HG03025 (cell line): Measurements from ENCODE around the gene NCOA5.

Experiments
- ATAC-seq: cut with Tn5 transposase; IDR thresholded peaks from one replicate; pipeline ENCODE4 v1.9.1; 2021; ENCODE audit warnings: mild to moderate bottlenecking, moderate library complexity; ENCODE audit not compliant: unreplicated experiment, low FRiP score

Gene NCOA5

DNA sequence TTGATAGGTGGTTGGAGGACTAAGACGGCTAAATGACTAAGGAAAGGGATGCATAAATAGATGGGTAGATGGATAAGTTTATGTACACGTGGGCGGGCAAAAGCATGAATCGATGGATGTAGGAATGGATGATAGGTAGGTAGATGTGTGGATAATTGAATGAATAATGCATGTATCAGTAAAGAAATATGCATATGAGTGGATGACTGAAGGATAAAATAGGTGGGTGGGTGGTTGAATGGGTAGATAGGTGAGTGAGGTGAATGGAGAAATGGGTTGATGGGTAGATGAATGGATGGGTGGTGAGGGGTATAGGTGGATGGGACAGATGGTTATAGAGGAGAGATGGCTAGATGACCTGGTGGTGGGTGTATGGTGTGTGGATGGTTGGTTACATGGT, 40.6 kb downstream of the NCOA5 start:
- ATAC-seq: no peak

DNA sequence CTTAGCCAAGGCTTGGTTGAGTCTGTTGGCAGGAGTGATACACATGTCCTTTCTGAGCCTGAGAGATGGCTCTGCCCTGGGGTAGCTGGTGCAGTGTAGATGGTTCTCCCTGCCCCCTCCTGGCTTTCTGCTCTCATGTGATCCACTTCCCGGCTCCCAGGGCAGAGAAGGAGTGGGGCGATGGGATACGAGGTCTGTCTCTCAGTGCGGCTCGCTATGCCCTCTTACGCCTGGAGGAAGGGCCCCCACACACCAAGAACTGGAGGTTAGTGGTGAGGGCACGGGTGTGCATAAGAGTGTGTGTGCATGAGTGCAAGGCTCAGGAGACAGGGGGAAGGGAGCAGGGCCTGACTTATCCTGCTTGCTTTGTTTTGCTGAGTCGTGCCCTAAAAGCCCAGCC, 41.9 kb downstream of the NCOA5 start:
- ATAC-seq: no peak

DNA sequence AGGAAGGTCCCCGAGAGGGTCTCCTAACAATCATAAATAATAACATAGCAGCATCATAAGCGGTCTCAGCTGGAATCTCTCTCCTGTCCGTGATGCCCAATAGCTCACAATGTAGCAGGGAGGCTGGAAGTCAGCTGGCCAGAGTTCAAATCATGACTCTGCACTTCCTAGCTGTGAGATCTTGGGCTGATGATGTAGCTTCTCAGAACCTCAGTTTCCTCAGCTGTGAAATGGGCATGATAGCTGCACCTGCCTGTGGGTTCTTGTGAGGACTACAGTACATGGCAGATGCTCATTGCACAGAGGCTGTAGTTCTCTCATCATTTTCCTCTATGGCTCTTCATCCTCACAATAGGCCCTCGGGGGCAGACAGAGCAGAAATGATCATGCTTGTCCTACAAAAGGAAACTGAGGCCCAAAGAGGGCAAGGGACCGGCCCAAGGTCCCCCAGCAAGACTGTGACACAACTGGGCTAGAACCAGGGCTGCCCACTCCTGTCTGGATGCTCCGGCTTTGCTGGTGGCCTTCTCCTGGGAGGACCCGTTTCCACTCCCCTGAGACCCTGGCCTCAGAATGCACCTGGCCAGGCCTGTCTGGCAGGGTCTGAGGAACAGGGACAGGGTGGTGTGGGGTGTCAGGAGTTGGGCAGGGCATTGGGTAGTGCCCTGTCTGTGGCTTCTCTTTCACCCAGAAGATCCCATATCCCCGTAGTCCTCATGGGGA, 43.0 kb downstream of the NCOA5 start:
- no peak for ATAC-seq

DNA sequence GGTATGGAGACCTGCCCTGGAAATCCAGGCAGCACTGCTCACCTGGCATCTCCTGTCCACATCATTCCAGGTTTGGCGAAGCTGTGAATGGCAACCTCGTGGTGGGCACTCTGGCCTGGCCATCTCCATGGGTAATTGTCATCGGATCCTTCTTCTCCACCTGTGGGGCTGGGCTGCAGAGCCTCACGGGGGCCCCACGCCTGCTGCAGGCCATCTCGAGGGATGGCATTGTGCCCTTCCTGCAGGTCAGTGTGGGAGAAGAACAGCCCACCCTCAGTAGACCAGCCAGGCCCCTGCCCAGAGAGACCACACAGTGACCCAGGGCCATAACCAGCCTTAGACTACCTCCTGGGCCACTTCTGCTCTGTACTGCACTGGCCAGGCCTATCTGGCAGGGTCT, 44.9 kb downstream of the NCOA5 start:
- no peak for ATAC-seq

DNA sequence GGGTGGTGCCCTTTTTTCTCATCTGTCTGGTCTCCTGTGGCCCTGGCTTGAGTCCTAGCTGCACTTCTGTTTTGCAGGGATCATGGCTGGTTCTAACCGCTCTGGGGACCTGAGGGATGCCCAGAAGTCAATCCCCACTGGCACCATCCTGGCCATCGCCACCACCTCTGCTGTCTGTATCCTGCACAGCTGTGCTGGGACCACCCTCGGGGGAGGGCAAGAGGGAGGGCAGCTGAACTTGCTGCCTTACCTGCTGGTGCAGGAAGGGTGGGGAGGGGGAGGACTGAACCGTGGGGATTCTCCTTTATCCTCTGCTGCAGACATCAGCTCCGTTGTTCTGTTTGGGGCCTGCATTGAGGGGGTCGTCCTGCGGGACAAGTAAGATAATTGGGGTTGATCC, 46.2 kb downstream of the NCOA5 start:
- no peak for ATAC-seq

DNA sequence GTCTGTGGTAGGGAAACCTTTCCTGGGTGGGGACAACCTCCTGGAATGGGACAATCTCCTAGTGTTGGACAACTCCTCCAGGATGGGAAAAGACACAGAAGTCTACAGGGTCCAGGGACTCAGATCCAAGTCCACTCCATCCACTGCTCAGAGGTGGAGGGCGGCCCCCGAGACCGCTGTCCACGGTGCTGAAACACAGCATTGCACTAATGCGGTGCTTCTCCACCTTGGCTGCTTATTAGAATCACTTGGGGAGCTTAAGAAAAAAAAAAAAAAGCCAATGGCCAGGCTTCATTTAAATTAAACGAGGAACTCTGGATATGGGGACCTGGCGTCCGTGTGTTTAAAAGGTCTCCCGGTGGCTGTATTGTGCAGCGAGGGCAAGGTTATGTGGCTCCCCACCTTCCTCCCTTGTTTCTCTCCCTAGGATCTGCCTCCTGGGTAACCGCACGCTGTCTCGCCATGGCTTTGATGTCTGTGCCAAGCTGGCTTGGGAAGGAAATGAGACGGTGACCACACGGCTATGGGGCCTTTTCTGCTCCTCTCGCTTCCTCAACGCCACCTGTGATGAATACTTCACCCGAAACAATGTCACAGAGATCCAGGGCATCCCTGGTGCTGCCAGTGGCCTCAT, 48.7 kb downstream of the NCOA5 start:
- ATAC-seq: no peak

DNA sequence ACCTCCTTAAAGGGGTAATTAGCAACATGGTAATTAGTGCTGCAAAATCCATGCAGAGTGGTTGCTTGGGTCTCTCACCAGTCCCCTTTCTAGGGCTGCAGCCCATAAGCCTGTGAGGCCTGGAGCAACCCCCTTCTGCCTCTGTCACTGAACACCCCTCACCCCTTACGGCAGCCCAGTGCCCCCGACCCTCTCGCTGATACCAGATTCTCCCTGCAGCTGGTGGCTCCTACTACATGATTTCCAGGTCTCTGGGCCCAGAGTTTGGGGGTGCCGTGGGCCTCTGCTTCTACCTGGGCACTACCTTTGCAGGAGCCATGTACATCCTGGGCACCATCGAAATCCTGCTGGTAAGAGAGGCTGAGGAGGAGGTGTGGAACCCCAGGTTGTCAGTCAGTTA, 52.7 kb downstream of the NCOA5 start:
- ATAC-seq: no peak

DNA sequence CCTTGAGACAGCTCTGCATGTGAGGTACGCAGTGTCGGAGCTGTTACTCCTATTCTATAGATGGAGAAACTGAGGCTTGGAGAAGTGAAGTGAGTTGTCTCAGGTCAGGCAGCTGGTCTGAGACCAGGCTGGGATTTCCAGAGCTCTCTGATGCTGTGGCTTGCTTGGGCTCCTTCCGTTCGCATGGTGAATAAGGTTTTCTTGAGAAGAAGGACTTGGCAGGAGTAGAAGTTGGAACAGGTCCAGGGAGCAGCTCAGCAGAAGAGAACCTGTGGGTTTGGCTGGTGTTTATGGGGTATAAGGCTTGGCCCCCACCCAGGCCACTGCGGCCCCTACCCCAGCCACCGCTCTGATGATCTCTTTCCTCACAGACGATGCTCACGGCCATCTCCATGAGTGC, 53.4 kb downstream of the NCOA5 start:
- no peak for ATAC-seq

DNA sequence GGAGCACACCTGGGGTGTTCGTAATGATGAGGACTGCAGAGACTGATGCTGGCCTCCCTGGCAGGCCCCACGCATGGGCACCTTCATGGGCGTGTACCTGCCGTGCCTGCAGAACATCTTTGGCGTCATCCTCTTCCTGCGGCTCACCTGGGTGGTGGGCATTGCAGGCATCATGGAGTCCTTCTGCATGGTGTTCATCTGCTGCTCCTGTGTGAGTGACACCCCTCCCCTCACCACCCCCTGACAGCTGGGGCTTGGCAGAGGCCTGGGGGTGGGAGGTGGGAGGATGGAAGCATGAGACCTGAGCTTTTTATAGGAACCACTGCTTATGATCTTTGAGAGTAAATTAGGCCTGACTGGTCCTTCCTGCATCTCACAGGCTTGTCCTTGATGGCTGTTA, 54.0 kb downstream of the NCOA5 start:
- no peak for ATAC-seq

DNA sequence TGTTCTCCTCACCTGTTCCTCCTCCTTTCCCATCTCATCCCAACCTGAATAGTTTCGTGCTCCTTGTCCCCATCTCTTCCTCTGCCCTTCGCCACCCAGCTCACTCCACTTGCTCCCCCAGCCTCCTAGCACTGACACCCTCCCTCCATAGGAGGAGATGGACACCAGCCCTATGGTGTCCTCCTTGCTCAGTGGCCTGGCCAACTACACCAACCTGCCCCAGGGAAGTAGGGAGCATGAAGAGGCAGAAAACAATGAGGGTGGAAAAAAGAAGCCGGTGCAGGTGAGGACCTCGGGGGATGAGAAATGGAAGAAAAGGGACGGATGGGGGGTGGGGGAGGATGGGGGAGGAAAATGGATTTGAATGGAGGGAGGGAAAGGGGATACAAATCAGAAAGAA, 54.5 kb downstream of the NCOA5 start:
- ATAC-seq: no peak

DNA sequence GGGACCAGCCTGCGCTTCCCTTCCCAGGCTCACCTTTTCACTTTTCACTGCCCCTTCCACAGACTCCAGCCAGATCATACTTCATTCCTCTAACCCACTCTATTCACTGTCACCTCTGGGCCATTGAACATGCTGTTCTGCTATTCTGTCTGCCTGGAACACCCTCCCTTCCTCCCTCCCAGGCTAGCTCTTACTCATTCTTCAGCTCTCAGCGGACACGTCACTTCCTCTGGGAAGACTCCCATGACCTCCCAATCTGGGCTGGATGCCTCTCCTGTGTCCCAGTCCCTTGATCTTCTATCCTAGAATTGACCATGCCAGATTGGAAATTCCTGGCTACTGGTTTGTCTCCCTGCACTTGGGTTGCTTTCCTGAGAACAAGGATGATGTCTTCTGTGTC, 55.7 kb downstream of the NCOA5 start:
- no peak for ATAC-seq

DNA sequence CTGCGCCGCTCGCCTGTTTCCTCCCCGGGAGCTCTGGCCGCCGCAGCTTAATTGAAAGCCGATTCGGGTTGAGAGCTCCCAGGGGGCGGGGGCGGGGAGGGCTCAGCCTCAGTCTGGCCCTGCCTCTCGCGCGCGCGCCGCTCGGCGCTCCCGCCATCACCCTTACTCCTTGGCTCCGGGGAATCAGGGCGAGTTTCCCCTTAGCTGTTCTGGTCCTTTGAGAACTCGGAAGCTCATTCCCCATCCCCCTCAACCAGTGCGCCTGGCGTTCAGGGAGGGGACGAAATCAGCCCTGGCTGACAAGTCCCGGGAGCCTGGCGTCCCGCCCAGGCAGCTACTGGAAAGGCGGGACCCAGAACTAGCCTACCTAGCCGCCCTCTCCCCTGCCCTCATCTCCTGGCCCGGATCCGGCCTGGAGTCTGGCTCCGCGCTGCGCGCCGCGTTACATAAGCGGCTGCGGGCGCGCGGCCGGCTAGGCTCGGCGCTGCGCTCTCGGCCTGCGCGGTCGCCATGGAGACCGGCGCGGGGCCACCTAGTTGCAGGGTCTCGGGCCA, 58.0 kb downstream of the NCOA5 start:
- no peak for ATAC-seq

DNA sequence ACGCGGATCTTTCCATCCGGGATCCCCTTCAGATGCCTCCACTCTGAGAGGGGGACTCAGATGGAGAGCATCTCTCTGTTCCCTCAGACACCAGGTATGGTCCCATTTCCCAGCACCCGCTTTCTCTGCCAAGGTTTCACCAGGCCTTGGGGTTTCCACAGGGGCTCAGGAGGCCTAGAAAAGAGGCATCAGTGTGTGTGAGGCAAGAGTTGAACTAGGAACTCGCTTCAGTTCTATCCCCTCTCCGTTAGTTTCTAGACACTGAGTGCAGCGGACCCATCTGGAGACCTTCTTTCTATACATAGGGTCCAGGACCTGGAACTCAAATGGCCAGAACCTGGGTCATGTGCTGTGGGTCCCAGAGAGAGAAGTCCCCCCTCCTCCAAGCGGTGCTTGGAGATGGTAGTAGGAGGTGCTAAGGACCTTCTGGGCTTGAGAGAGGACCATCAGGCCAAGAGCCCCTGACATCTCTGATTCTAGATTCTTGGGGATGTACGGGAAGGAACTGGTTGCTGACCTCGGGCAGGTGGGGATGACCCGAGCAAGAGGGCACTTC, 58.7 kb downstream of the NCOA5 start:
- ATAC-seq: no peak

DNA sequence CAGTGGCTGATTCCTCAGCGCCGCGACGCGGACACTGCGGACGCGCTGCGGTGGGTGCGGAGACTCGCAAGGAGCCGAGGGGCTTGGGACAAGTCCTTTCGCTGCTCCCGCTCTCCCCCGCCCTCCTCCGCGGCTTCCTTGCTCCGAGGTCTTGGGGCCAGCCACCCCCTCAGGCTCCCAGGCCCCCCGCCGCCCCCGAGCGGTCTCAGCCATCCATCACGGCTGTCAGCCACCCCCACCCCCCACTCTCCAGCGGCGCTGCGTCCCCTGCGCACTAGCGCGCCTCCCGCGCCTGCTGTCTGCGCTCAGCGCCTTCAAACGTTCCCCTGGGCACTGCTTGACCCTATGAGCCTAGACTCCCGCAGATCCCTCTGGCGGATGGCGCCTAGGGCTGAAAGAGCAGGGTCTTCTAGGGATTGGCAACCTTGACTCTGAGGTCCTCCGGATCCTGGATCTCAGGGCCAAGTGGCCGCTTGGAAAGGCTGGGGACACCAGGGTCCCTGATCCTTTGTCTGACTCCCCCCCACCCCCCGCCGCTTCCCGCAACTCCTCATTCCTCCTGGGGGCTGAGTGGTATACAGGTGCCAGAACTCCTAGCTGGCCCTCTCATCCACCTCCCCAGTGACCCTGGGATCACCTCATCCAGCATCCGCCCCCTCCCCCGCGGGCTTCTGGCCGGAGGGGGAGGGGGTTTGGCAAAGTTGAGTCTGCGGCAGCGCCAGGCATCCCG, 59.3 kb downstream of the NCOA5 start:
- ATAC-seq: no peak

DNA sequence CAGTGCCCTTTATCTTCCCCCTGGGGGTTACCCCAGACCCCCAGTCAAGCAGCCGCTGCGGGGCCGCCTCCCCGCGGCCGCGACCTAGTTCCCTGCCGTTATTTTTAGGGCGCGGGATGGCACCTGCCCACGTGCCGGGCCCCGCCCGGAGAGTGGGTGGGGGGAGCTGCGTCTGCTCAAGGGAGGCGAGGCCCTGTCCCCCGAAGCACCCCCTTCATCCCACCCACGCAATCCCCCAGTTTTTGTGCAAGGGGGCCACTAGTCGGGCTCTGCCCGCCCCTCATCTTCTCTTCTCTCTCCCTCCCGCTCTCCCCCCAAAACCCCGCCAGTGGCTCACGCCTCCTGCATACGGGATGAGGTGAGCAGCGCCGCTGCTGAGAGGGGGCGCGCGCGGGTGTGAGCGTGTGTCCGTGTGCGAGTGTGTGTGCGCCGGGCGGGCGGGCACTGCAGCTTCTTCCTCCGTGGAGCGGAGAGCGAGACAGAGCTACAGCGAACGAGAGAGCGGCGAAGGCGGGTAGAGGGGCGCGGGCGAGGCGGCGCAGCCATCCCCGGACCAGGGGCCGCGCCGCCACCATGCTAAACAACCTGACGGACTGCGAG, 60.9 kb downstream of the NCOA5 start, which contains the start of gene SLC12A5:
TSS of gene SLC12A5 (plus strand) at position 444 of the 600 bp plus-strand sequence. CDS start at position 574, 130 bp downstream.
- ATAC-seq: no peak

DNA sequence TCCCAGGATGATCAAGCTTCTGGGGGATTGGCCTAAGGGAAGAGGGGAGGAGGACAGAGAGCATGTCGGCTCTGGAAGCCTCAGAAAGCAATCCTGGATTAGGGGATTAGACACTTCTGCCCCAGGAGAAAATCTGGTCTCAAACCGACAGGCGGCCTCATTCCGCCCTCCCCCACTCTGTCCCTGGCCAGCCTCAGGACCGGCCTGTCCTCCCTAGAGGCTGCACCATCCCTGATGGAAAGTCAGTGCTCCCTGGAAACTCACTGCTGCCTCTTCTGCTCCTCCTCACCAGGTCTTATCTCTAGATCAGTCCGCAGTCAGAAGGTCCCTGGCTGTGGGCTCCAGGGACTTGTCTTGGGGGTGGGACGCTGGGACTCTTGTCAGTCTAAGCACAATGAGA, 61.7 kb downstream of the NCOA5 start:
- no peak for ATAC-seq

DNA sequence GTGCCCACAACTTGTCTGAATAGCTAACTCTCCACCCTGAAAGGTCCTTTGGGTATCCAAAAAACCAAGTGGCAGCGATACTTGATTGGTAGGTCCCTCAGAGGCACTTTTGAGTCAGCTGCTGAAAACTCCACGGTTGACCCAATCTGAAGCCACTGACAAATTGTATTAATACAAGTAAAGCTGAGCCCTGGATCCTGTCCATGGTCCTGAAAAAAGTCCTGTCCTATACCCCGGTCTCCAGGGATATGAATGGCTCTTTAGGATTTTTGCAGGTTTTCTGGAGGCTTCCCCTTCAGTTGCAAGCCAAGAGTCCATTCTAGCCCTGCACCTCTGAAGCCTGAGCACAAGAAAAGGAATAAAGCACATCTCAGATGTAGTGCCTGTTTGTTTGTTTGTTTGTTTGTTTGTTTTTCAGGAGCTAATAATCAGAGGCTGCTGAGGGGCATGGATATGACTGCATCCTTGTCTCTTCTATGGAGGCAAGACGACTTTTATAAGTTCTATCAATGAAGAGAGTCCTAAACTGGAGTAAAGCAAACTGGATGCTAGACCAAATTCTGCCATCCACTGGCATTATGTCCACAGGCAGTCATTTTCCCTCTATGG, 62.4 kb downstream of the NCOA5 start:
- no peak for ATAC-seq

DNA sequence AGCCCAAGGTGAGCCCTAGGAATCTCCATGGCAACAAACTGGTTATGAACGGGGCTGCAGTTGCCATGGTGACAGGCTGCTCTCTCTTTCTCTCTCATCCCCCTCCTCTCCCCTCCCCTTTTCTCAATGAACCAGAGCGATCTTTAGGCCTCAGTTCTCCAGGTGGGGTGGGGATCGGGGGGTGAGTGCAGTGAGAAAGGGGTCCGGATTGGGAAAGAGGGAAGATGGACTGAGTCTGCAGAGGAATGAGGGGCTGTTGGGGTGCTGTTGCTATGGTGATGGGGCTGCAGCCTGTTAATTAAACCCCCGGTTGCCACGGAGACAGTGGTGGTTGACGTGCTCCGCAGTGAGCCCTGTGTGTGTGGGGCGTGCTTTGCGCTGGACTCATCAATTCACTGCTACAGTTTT, 64.4 kb downstream of the NCOA5 start:
- ATAC-seq: no peak

DNA sequence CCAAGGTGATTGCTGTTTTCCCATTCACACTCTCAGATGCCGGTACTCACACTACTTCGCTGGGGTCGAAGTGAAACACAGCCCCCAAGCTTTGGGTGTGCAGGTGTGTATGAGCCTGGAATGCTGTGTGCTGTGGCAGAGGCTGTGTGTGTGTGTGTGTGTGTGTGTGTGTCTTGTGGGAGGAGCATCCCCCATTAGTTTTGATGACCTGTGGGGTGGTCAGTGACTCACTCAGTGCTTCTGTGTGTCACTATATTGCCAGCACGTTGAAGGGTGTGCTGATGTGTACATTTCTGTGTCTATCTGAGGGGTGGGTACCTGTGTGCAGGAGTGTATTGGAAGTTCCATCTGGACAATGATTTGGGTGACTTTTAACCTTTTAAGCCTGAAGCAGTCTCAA, 65.8 kb downstream of the NCOA5 start:
- ATAC-seq: no peak

DNA sequence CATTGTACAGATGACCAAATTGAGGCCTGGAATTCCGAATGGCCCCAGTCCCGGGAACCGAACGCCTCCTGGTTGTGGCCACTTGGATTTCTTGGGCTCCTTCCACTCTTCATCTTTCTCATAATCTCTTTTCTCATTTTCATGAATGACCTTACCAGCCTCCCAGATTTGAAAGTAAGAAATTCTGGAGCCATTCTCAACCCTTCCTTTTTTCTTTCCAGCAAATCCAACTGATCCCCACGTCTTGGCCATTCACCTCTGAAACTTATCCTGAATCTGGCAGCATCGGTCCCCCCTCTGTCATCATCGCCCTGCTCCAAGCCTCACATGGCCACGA, 66.6 kb downstream of the NCOA5 start:
- no peak for ATAC-seq
